K562 (cell line): ENCODE data around the gene DIMT1. TPM values are rescaled to one million over a fixed set of nuclear protein-coding genes. Genes with fewer than 3 reads are reported as not detected.

Experiments
- ATAC-seq: fragments of 200-7000 bp; cut with Tn5 transposase; 3 replicates; pipeline ENCODE4 v1.9.1; 2020; ENCODE audit warnings: moderate library complexity
- Bru-seq: library from RNA; stranded (reverse); fragments of 400-500 nt; gene quantifications from one replicate; lab custom pipeline; 2021; lab: Mats Ljungman, UMichigan
- BruChase-seq, 2 experiments: library from RNA; stranded (reverse); fragments of 400-500 nt; gene quantifications; one replicate each; lab custom pipeline; 2021; lab: Mats Ljungman, UMichigan
- BruUV-seq: library from RNA; stranded (reverse); fragments of 400-500 nt; replicated peaks from 2 replicates; lab custom pipeline; 2021; lab: Mats Ljungman, UMichigan
- CTCF ChIA-PET: fragments of 300-600 bp; formaldehyde crosslinking; extraction: SDS; loops from one replicate; lab custom pipeline; 2021; ENCODE audit warnings: low intra/inter-chr PET ratio; lab: Yijun Ruan, JAX
- POLR2A ChIA-PET: fragments of 300-600, 350-650 bp; sonication (Branson Sonifier 250); formaldehyde crosslinking; extraction: SDS; loops from one replicate; lab custom pipeline; 2021; ENCODE audit warnings: antibody characterized with exemption, inconsistent platforms; lab: Yijun Ruan, JAX
- DNase-seq, 4 experiments: peaks; one replicate each; pipeline versions ENCODE4 v3.0.0 to v3.0.0-alpha.2; 2011 to 2018; ENCODE audit warnings: low spot score in 3 of 4, mixed read lengths in 3 of 4; ENCODE audit errors: extremely low read depth in 1 of 4
- FAIRE-seq: peaks from 2 replicates; lab custom pipeline; 2011; peaks lifted over from hg19 to GRCh38; lab: Jason Lieb, UNC
- H2AFZ ChIP-seq: 2 replicates; pipeline ENCODE4 v1.6.0; 2011; ENCODE audit warnings: low read depth, low read length, control low read depth, inconsistent platforms
- H3K27ac ChIP-seq: fragments of 200-600 bp; 3 replicates; pipeline ENCODE4 v1.8.0; 2011; ENCODE audit warnings: low read depth, mild to moderate bottlenecking, control low read depth, inconsistent platforms, low read length, moderate library complexity, mixed read lengths; ENCODE audit errors: extremely low read depth
- H3K27me3 ChIP-seq, 2 experiments: fragments of 300-600 bp in 1 of 2; 2 replicates in 1 of 2; 3 replicates in 1 of 2; pipeline versions ENCODE4 v1.6.0 to v1.8.0; 2011; ENCODE audit warnings: inconsistent platforms in 2 of 2, low read length in 2 of 2, mild to moderate bottlenecking in 1 of 2, mixed read lengths in 1 of 2, moderate library complexity in 1 of 2; ENCODE audit not compliant: control insufficient read depth in 2 of 2, insufficient read depth in 2 of 2
- H3K36me3 ChIP-seq: fragments of 300-600 bp; 3 replicates; pipeline ENCODE4 v1.8.0; 2011; ENCODE audit warnings: mild to moderate bottlenecking, low read length, inconsistent platforms; ENCODE audit not compliant: control insufficient read depth, insufficient read depth
- H3K4me1 ChIP-seq, 2 experiments: fragments of 200-600 bp in 1 of 2; replicated peaks in 1 of 2; 2 replicates in 1 of 2; 3 replicates in 1 of 2; pipeline versions ENCODE4 v1.5.1 to v1.8.0; 2011; ENCODE audit warnings: inconsistent platforms in 2 of 2, low read length in 2 of 2, mild to moderate bottlenecking in 1 of 2, mixed read lengths in 1 of 2, moderate library complexity in 1 of 2; ENCODE audit not compliant: control insufficient read depth in 2 of 2, insufficient read depth in 2 of 2
- H3K4me2 ChIP-seq: 2 replicates; pipeline ENCODE4 v1.6.1; 2011; ENCODE audit warnings: low read length, control low read depth, inconsistent platforms, mixed read lengths; ENCODE audit not compliant: insufficient read depth
- H3K4me3 ChIP-seq: fragments of 200-600 bp; sonication (generic), shearing (Covaris generic); 2 replicates; pipeline ENCODE4 v1.5.1; 2016; ENCODE audit warnings: control low read depth, inconsistent platforms
- H3K79me2 ChIP-seq: fragments of 200-600 bp; 3 replicates; pipeline ENCODE4 v1.8.0; 2011; ENCODE audit warnings: low read length, inconsistent platforms; ENCODE audit not compliant: control insufficient read depth, insufficient read depth
- H3K9ac ChIP-seq, 2 experiments: 2 replicates each; pipeline versions ENCODE4 v1.6.0 to v1.6.1; 2011; ENCODE audit warnings: low read depth in 2 of 2, low read length in 2 of 2, control low read depth in 1 of 2, inconsistent platforms in 1 of 2, mild to moderate bottlenecking in 1 of 2, mixed read lengths in 1 of 2; ENCODE audit not compliant: insufficient read depth in 1 of 2
- H3K9me1 ChIP-seq: one replicate; pipeline ENCODE4 v1.6.0; 2011; ENCODE audit warnings: inconsistent platforms, mild to moderate bottlenecking, low read length, moderate library complexity; ENCODE audit not compliant: control insufficient read depth, insufficient read depth
- H3K9me3 ChIP-seq: replicated peaks from 2 replicates; pipeline ENCODE4 v1.5.1; 2011; ENCODE audit warnings: low read depth, low read length, inconsistent platforms; ENCODE audit not compliant: control insufficient read depth, insufficient read depth
- H4K20me1 ChIP-seq: replicated peaks from 2 replicates; pipeline ENCODE4 v1.6.1; 2011; ENCODE audit warnings: low read length, inconsistent platforms, mixed read lengths; ENCODE audit not compliant: control insufficient read depth, insufficient read depth
- BRF1 ChIP-seq: IDR thresholded peaks from 3 replicates; pipeline ENCODE4 v1.6.1; 2011; ENCODE audit warnings: borderline replicate concordance, mild to moderate bottlenecking; ENCODE audit not compliant: insufficient read length; ENCODE audit errors: extremely low read depth
- CBX1 ChIP-seq: sonication (generic); IDR thresholded peaks from 2 replicates; pipeline ENCODE4 v1.6.1; 2016; ENCODE audit warnings: antibody characterized with exemption, low read depth, mild to moderate bottlenecking
- EP400 ChIP-seq: fragments of 450-650 bp; IDR thresholded peaks from 2 replicates; pipeline ENCODE4 v1.6.1; 2017; ENCODE audit warnings: antibody characterized with exemption, mild to moderate bottlenecking, moderate library complexity
- EZH2 ChIP-seq: IDR thresholded peaks from 2 replicates; pipeline ENCODE4 v1.6.1; 2012; ENCODE audit warnings: low read depth, mild to moderate bottlenecking, inconsistent platforms, low read length, borderline replicate concordance
- FOXK2 ChIP-seq, 2 experiments: fragments of 450-650 bp; IDR thresholded peaks in 1 of 2; conservative IDR thresholded peaks in 1 of 2; 2 replicates each; pipeline ENCODE4 v1.6.1; 2016; ENCODE audit warnings: low read depth in 2 of 2, mild to moderate bottlenecking in 1 of 2
- KAT7 ChIP-seq: sonication (generic); formaldehyde crosslinking; IDR thresholded peaks from 2 replicates; pipeline ENCODE4 v1.8.0; 2022; ENCODE audit warnings: missing genetic modification reagents, mild to moderate bottlenecking, borderline replicate concordance
- NCOA2 ChIP-seq, 2 experiments: fragments of 450-650 bp; IDR thresholded peaks; 2 replicates each; pipeline ENCODE4 v1.6.1; 2018; ENCODE audit warnings: mild to moderate bottlenecking in 2 of 2, moderate library complexity in 1 of 2; ENCODE audit not compliant: partially characterized antibody in 2 of 2
- PRMT5 ChIP-seq: sonication (generic); formaldehyde crosslinking; IDR thresholded peaks from 2 replicates; pipeline ENCODE4 v1.5.0; 2020; ENCODE audit warnings: missing genetic modification reagents
- RBFOX2 ChIP-seq: fragments of 200-400 bp; formaldehyde crosslinking; IDR thresholded peaks from 2 replicates; pipeline ENCODE4 v1.6.1; 2017; ENCODE audit warnings: low read depth, mild to moderate bottlenecking, low read length, moderate library complexity
- TCF3 ChIP-seq: sonication (generic); formaldehyde crosslinking; IDR thresholded peaks from 2 replicates; pipeline ENCODE4 v1.4.0; 2020; ENCODE audit warnings: mild to moderate bottlenecking, missing genetic modification reagents
- TCFL5 ChIP-seq: fragments of 250-450 bp; sonication (Bioruptor Pico); conservative IDR thresholded peaks from 2 replicates; pipeline ENCODE4 v1.6.1; 2021; ENCODE audit warnings: mild to moderate bottlenecking, moderate library complexity, matching md5 sums
- ZBTB2 ChIP-seq: fragments of 450-650 bp; IDR thresholded peaks from 2 replicates; pipeline ENCODE4 v1.6.1; 2016; ENCODE audit warnings: antibody characterized with exemption
- ZNF217 ChIP-seq: sonication (generic); formaldehyde crosslinking; IDR thresholded peaks from 2 replicates; pipeline ENCODE4 v1.8.0; 2022; ENCODE audit warnings: mild to moderate bottlenecking, missing genetic modification reagents
- ZNF778 ChIP-seq: fragments of 450-650 bp; formaldehyde crosslinking; IDR thresholded peaks from 2 replicates; pipeline ENCODE4 v1.4.0; 2020; ENCODE audit warnings: mild to moderate bottlenecking, moderate library complexity
- WGBS: fragments of 100-300 bp; shearing (Covaris generic); methylation state at CpG from one replicate; pipeline ENCODE4 v1.1.6; 2016; ENCODE audit warnings: low coverage, mixed read lengths; ENCODE audit not compliant: insufficient coverage; ENCODE audit errors: missing lambda C conversion rate; 5-methylcytosine and 5-hydroxymethylcytosine counted together
- in situ Hi-C: fragments of 300-500 bp; cut with MboI; formaldehyde crosslinking; loops from 4 replicates; pipeline ENCODE4 v1.15.0; 2018; ENCODE audit warnings: inconsistent platforms, mixed read lengths
- intact Hi-C: fragments of 100-400 bp; cut with micrococcal nuclease; formaldehyde crosslinking; loops from 2 replicates; pipeline ENCODE4 v1.14.2; 2022
- long read RNA-seq, 3 experiments: library from polyadenylated mRNA in 2 of 3; library from RNA in 1 of 3; unstranded in 2 of 3; stranded (forward) in 1 of 3; transcript quantifications; one replicate each; pipeline ENCODE4 v2.0.0, GENCODE V29; 2019 to 2022
- polyA minus RNA-seq, 3 experiments: library from RNA; depleted of rRNA, polyadenylated mRNA; stranded (reverse); fragments of >200 nt; gene quantifications; 2 replicates each; pipeline ENCODE4 v1.2.3, GENCODE V29; 2011
- polyA plus RNA-seq, 8 experiments: library from polyadenylated mRNA; depleted of rRNA in 4 of 8; stranded (reverse) in 5 of 8; unstranded in 3 of 8; fragments of >200 nt; fragmentation: Nextera tagmentation in 2 of 8; fragmentation: Illumina TruSeq in 1 of 8; extraction: Ambion mirVana in 2 of 8; extraction: Trizol in 1 of 8; gene quantifications; 2 replicates each; pipeline versions ENCODE4 v1.2.1 to v1.2.3, GENCODE V29; 2011 to 2014; ENCODE audit warnings: inconsistent platforms in 1 of 8, missing spikeins in 1 of 8
- total RNA-seq, 7 experiments: library from RNA; depleted of rRNA in 6 of 7; stranded (reverse); fragments of >200 nt in 6 of 7; fragmentation: Illumina TruSeq in 2 of 7; extraction: Trizol in 2 of 7; gene quantifications; 2 replicates each; pipeline versions ENCODE4 v1.2.1 to v1.2.3, GENCODE V29; 2011 to 2021; ENCODE audit warnings: low replicate concordance in 1 of 7

The DIMT1 gene
- 25.7 and 41.2 TPM in 2 replicates for total RNA-seq (2011; cell fraction: chromatin; rRNA removed; ENCODE audit: low replicate concordance)
- 17.6 and 19.8 TPM in 2 replicates for total RNA-seq (2011; cell fraction: nucleolus; rRNA removed)
- total RNA-seq (2011; cell fraction: nucleoplasm; rRNA removed): 20.8 and 26.9 TPM in 2 replicates
- 66.8 and 117 TPM in 2 replicates for total RNA-seq (2014; rRNA removed)
- 54.1 and 67.6 TPM in 2 replicates for total RNA-seq (2014; rRNA removed; fragmentation: Illumina TruSeq; extraction: Trizol)
- 47.2 and 48.5 TPM in 2 replicates for total RNA-seq (2015; rRNA removed; fragmentation: Illumina TruSeq; extraction: Trizol)
- 64.3 and 64.5 TPM in 2 replicates for total RNA-seq (2021)
- polyA plus RNA-seq (2011; rRNA removed): 56.4 and 85.3 TPM in 2 replicates
- 28.3 and 31.9 TPM in 2 replicates for polyA plus RNA-seq (2011; cell fraction: cytosol; rRNA removed)
- polyA plus RNA-seq (2011; cell fraction: nucleus; rRNA removed): 38.6 and 42.2 TPM in 2 replicates
- 49.7 and 50.9 TPM in 2 replicates for polyA plus RNA-seq (2012)
- 54.9 and 59.1 TPM in 2 replicates for polyA plus RNA-seq (2014; fragmentation: Illumina TruSeq; extraction: Trizol)
- 10 to 100 TPM; 28.9 to 39.9 TPM for polyA plus RNA-seq (2014; fragmentation: Nextera tagmentation; extraction: Ambion mirVana)
- polyA plus RNA-seq (2014; rRNA removed): 53.3 and 73.8 TPM in 2 replicates
- 43.7 and 59.4 TPM in 2 replicates for polyA minus RNA-seq (2011; rRNA and poly(A)+ RNA removed)
- polyA minus RNA-seq (2011; cell fraction: cytosol; rRNA and poly(A)+ RNA removed): 13.9 and 21.2 TPM in 2 replicates
- 20.9 and 21.4 TPM in 2 replicates for polyA minus RNA-seq (2011; cell fraction: nucleus; rRNA and poly(A)+ RNA removed)
- percentile 84 among the genes with signal in this experiment for Bru-seq, nascent RNA
- BruChase-seq, experiment 1, labeled RNA remaining after a 2-hour chase: percentile 78 among the genes with signal in this experiment
- percentile 79 among the genes with signal in this experiment for BruChase-seq, experiment 2, labeled RNA remaining after a 6-hour chase
- long read RNA-seq, experiment 1, transcript DIMT1-204 (2 exons, 635 nt): minor isoform, 6 of 222 reads
- long read RNA-seq, experiment 1, transcript DIMT1-201 (12 exons, 2,859 nt): major isoform, 155 of 222 reads
- long read RNA-seq, experiment 1, partial matches to known transcripts: 14 of 222 reads
- long read RNA-seq, experiment 1, other reads (novel, unspliced or antisense): 46 of 222 reads
- long read RNA-seq, experiment 2, transcript DIMT1-201 (12 exons, 2,859 nt): major isoform, 26 of 41 reads
- long read RNA-seq, experiment 2, partial matches to known transcripts: 3 of 41 reads
- long read RNA-seq, experiment 2, other reads (novel, unspliced or antisense): 12 of 41 reads
- long read RNA-seq, experiment 3, transcript DIMT1-201 (12 exons, 2,859 nt): major isoform, 129 of 146 reads
- long read RNA-seq, experiment 3, partial matches to known transcripts: 5 of 146 reads
- long read RNA-seq, experiment 3, other reads (novel, unspliced or antisense): 9 of 146 reads

GRCh38 chr5:62403411-62404250 is at the start of gene DIMT1:
DIMT1 (minus strand) TSS chr5:62403905; CDS start chr5:62403772, 133 bp downstream.
- intact Hi-C loops: no loop called here
- under 1% methylated on average over 52 of the region's 66 CpGs for WGBS
- peak within 1 kb of the TSS; percentile 89 for H3K27ac ChIP-seq
- peak; percentile 92 to 98 (median 94) for DNase-seq
- ChIA-PET CTCF (interaction anchor here (0.5 kb wide), 1 partner anchor 44 kb away, joined by 3 read pairs; no protein-coding TSS in a partner anchor), POLR2A (interaction anchor here (0.6 to 7.0 kb wide), 21 partner anchors 10 to 489 kb away, joined by 3 to 70 read pairs (median 4); partner anchors contain the start of genes IPO11 and KIF2A)
- in situ Hi-C loops: no loop called here
- H3K4me1 ChIP-seq: peaks cover 7 to 11% of the 10 kb centered on the region in 2 experiments; a peak in 3 of 5 replicates
- peak within 1 kb of the TSS; percentile 83 for H3K4me3 ChIP-seq
- BruUV-seq: no TSS peak
- ATAC-seq: peak; percentile 98
- peak within 1 kb of the TSS; percentile 94 for H3K4me2 ChIP-seq
- peaks cover 27% of the 10 kb centered on the region for H3K79me2 ChIP-seq
- peak; percentile 98 for FAIRE-seq
- no peaks in the 10 kb centered on the region for H4K20me1 ChIP-seq
- H3K9ac ChIP-seq: peak within 1 kb of the TSS; percentile 93 to 97
- H2AFZ ChIP-seq: peak within 1 kb of the TSS; percentile 96
- peaks cover 28% of the 10 kb centered on the region for H3K36me3 ChIP-seq
- no peaks in the 10 kb centered on the region for H3K9me3 ChIP-seq
- H3K27me3 ChIP-seq: no peaks in the 10 kb centered on the region
- no peaks in the 10 kb centered on the region for H3K9me1 ChIP-seq
- TF ChIP-seq EZH2: no peak
- no peak for TF ChIP-seq BRF1
- TF ChIP-seq NCOA2 (IDR thresholded peaks at IDR 0.05; ENCODE audit: partially characterized antibody in 2 of 2): no peak
- TF ChIP-seq ZBTB2: no peak
- peak; percentile 15; the same call in 1 of the 2 replicates for TF ChIP-seq TCF3
- TF ChIP-seq ZNF217 (CRISPR knock-in tag): no peak
- TF ChIP-seq EP400: peak; percentile 98
- TF ChIP-seq CBX1: 0 out of 2 replicates have a peak, but pooled peaks have one; percentile 39
- TF ChIP-seq PRMT5: 0 out of 2 replicates have a peak, but pooled peaks have one; percentile 28
- no peak for TF ChIP-seq ZNF778 (CRISPR knock-in tag)
- no peak; a peak in 1 of 4 replicates for TF ChIP-seq FOXK2 (conservative IDR thresholded peaks at IDR 0.05 in 1 of 2, IDR thresholded peaks at IDR 0.05 in 1 of 2; ENCODE audit: low read depth in 2 of 2)
- TF ChIP-seq TCFL5 (CRISPR knock-in tag): no peak
- TF ChIP-seq KAT7: peak; percentile 78; the same call in 1 of the 2 replicates
- TF ChIP-seq RBFOX2: peak; percentile 100
